Measurements from ENCODE around the gene GPALPP1.
"Not testable (repeated sequence)": the region's sequence is repeated elsewhere in the genome, so short reads cannot be mapped to it uniquely, and the experiment has no call there.

Gene GPALPP1

DNA sequence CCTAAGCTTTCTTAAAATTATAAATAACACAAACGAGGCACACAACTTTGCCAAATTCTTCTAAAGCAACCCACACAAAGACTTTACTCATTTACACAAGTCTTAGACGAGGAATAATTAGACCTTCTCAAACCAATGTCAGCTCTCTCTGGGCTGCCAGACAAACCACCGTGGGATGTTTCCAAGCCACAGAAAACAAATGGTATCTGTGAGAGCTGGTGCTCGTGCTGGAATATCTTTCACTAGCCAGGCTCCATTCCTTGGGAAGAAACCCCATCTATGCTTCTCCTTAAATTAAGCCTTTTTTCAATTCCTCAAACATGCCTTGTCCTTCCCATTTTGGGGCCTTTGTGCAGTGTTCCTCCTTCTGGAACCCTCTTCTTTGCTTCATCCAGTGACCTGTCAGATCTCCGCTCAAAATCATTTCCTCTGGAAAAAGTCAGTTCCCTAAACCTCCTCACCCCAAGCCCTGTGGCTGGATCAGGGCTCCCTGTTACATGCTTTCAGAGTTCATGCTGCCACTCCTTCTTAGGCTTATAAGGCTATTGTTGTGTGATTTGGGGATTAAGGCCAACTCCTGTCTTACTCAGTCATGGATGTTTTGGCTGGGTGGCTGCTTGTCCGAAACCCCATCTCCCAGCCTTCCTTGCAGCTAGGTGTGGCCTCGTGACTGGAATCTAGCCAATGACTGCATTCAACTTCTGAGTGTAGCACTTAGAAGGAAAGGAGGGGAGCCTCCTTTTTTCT lies 66.7 kb downstream of the GPALPP1 start:
- in situ Hi-C loops (cut with MboI; ENCODE audit: low sequenced_read_pairs), result loop anchor here (10.0 kb wide), 1 partner anchor 249 kb away; no protein-coding TSS in a partner anchor

DNA sequence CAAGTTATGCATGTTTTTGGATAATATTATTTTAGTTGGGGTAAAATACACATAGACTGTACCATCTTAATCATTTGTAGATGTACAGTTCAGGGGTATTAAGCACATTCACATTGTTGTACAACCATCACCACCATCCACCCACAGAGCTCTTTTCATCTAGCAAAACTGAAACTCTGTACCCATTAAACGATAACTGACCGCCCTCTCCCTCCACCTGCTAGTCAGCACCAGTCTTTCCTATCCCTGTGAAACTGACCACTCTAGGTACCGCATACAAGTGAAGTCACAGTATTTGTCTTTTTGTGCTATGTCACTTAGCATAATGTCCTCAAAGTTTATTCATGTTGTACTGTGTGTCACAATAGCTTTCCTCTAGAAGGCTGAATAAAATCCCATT lies 70.7 kb downstream of the GPALPP1 start:
- in situ Hi-C loops (cut with MboI; ENCODE audit: low sequenced_read_pairs), result no loop called here

DNA sequence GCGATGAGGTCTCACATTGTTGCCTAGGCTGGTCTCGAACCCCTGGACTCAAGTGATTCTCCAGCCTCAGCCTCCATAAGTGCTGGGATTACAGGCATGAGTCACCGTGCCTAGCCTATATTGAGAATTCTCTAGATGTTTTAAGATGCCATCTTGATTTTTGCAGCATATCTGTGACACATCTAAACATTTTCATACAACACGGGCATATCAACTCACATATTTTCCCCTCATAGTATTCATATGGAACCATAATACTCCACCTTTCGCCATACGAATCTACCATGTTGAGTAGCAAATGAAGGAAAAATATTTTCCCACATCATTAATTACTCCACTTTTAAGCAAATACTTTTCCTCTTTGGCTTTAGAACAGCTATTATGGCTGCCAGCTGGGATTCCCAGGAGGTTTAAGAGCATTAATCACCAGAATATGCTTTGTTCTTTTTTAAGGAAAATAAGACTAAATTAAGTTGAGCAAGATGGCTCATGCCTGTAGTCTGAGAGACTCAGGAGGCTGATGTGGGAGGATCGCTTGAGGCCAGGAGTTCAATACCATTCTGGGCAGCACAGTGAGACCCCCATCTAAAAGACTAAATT lies 74.0 kb downstream of the GPALPP1 start:
- in situ Hi-C loops (cut with MboI; ENCODE audit: low sequenced_read_pairs), result no loop called here

DNA sequence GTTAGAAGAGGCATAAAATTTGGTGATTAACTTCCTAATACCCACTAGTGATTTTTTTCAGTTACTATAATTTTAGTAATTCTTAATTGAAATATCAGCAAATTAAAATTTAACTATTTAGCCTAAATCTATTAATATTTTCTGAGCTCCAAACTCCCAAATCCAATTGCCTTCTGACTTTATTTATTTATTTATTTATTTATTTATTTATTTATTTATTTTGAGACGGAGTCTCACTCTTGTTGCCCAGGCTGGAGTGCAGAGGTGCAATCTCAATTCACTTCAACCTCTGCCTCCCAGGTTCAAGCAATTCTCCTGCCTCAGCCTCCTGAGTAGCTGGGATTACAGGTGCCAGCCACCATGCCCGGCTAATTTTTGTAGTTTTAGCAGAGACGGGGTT lies 74.6 kb downstream of the GPALPP1 start:
- in situ Hi-C loops (cut with MboI; ENCODE audit: low sequenced_read_pairs), result not testable (repeated sequence)

DNA sequence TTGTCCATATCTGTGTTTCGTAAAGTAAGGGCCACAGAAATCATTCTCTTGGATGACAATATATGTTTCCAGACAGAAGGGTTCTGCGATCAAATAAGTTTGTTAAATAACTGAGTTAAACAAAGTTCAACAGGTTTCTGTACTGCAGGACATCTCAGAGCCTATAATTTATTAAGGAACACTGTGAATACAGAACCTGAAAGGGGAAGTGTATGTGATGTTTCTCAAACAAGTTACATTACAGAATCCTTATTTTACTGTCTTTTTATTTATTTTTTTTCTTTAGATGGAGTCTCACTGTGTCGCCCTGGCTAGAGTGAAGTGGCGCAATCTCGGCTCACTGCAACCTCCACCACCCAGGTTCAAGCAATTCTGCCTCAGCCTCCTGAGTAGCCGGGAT lies 75.6 kb downstream of the GPALPP1 start:
- in situ Hi-C loops (cut with MboI; ENCODE audit: low sequenced_read_pairs), result no loop called here

DNA sequence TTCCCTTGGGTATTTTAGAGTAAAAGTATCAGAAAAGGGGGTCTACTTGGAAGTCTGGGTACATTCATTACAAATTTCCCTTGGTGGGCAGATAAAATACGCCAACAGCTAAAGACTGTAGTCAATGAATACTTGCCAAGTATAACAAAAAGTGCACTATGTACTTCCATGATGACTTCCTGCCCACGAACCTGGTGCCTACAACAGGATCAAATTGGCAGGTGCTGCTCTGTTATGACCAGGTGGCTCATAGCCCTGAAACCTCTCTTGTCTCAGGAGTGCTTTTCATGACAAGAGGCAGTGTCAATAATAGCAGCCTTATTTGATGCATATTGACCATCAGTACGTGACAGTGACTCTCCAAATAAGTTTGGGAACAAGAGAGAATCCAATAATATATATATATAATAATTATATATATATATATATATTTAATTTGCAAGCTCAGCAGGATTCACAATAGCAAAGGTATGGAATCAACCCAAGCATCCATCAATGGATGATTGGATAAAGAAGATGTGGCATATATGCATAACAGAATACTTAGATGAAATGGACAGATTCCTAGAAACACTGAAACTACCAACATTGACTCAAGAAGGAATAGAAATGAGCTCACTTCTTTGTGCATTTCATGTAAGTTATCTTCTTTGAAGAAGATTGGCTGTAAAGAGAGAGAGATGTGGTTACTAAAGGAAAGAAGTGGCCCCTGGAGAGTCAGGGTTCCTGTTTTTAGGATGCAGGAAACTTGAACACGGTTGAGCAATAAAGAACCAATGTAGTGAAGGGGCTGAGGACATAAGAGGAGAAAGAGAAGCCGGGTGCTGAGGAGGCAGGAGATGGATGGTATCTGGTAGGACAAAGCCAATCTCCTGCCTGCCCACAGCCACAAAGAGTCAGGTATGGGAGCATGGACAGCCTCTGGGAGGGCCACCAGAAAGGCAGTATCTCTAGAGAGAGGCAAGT lies 79.0 kb downstream of the GPALPP1 start:
- in situ Hi-C loops (cut with MboI; ENCODE audit: low sequenced_read_pairs), result no loop called here

DNA sequence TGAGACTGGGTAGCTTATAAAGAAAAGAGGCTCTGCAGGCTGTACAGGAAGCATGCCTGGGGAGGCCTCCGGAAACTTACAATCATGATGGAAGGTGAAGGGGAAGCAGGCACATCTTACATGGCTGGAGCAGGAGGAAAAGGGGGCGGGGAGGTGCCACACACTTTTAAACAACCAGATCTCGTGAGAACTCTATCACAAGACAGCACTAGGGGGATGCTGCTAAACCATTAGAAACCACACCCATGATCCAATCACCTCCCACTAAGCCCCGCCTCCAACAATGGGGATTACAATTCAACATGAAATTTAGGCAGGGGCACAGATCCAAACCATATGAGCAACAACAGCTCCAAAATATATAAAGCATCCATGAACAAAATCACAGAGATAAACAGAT lies 84.5 kb downstream of the GPALPP1 start:
- in situ Hi-C loops (cut with MboI; ENCODE audit: low sequenced_read_pairs), result no loop called here

DNA sequence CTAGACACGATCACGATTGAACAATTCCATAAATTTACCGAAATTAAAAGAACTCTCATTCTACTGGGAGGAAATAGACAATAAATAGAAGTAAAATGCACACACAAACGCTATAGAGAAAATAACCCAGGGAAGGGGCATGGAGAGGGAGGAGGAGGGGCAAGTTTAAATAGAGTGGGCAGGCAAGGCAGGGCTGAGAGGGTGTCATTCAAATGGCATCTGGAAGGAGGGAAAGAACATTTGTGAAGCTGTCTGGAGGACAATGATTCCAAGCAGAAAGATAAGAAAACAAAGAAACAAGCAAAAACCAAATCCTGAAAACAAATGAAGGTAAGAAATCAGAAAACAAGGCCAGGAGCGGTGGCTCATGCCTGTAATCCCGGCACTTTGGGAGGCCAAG lies 85.4 kb downstream of the GPALPP1 start:
- in situ Hi-C loops (cut with MboI; ENCODE audit: low sequenced_read_pairs), result no loop called here

DNA sequence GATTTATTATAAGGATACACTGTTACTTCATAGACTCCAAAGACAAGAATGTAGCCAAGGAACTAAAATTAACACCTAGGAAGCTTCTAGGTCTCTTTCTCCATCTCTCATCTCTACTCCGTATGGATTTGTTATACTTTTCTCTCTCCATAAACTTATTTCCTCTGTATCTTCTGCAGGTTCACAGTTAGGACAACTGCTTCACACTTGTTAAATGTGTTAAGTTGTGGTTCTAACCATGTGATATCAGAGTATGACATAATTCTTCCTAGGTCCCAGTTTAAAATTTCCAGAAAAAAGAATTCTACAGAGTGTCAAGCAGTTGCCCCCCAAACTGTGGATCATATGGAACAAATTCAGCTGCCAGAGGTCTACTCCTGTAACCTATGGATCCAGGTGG lies 88.7 kb downstream of the GPALPP1 start:
- in situ Hi-C loops (cut with MboI; ENCODE audit: low sequenced_read_pairs), result no loop called here

All from HL-60/S4 treated with retinoic acid at 250 ng/mL for 4 days and 3 days (cell line).